Skin epidermis (tissue), 12 donors: ENCODE data around the gene CD164.
"Not testable (repeated sequence)": the region's sequence is repeated elsewhere in the genome, so short reads cannot be mapped to it uniquely, and the experiment has no call there.

Experiments
- H3K27ac ChIP-seq, 21 experiments: fragments of 200-600 bp; sonication (generic) in 11 of 21; one replicate each; pipeline ENCODE4 v1.5.0; 2020; ENCODE audit warnings: mild to moderate bottlenecking in 3 of 21, inconsistent platforms in 2 of 21, moderate library complexity in 2 of 21
- H3K4me3 ChIP-seq, 7 experiments: fragments of 200-600 bp; sonication (generic) in 2 of 7; one replicate each; pipeline ENCODE4 v1.5.0; 2020; ENCODE audit warnings: inconsistent platforms in 2 of 7, mild to moderate bottlenecking in 2 of 7, moderate library complexity in 1 of 7

The CD164 gene

GRCh38 chr6:109347779-109348178 is 34.5 kb downstream of the CD164 start:
- H3K27ac ChIP-seq: peak overlapping the region in 1 of 21 experiments; percentile 5

GRCh38 chr6:109345986-109346385 is 36.3 kb downstream of the CD164 start:
- Histone ChIP-seq H3K4me3 (no peak overlapping the region), H3K27ac (no peak overlapping the region)

More at GRCh38 chr6:109347779-109348178, 34.5 kb downstream of the CD164 start:
- H3K4me3 ChIP-seq: no peak overlapping the region

- Histone ChIP-seq H3K27ac (no peak overlapping the region), H3K4me3 (no peak overlapping the region)
Observed at GRCh38 chr6:109344226-109344625, 38.0 kb downstream of the CD164 start.

GRCh38 chr6:109343518-109343917 is 38.7 kb downstream of the CD164 start:
- no peak overlapping the region for H3K27ac ChIP-seq
- H3K4me3 ChIP-seq: no peak overlapping the region

GRCh38 chr6:109342911-109343310 is 39.4 kb downstream of the CD164 start:
- Histone ChIP-seq H3K27ac (no peak overlapping the region), H3K4me3 (no peak overlapping the region)

- Histone ChIP-seq H3K4me3 (no peak overlapping the region), H3K27ac (no peak overlapping the region)
Observed at GRCh38 chr6:109342506-109342905, 39.8 kb downstream of the CD164 start.

GRCh38 chr6:109340811-109341210 is 41.5 kb downstream of the CD164 start:
- H3K4me3 ChIP-seq: no peak overlapping the region
- no peak overlapping the region for H3K27ac ChIP-seq

GRCh38 chr6:109339906-109340678 is 42.2 kb downstream of the CD164 start:
- Histone ChIP-seq H3K4me3 (no peak overlapping the region), H3K27ac (no peak overlapping the region)

GRCh38 chr6:109336221-109336961 is 45.9 kb downstream of the CD164 start:
- no peak overlapping the region for H3K27ac ChIP-seq
- H3K4me3 ChIP-seq: no peak overlapping the region

GRCh38 chr6:109333870-109334269 is 48.4 kb downstream of the CD164 start:
- not testable (repeated sequence) for H3K4me3 ChIP-seq, H3K27ac ChIP-seq

GRCh38 chr6:109332748-109333147 is 49.5 kb downstream of the CD164 start:
- H3K27ac ChIP-seq: no peak overlapping the region
- no peak overlapping the region for H3K4me3 ChIP-seq

- H3K27ac ChIP-seq: no peak overlapping the region
- no peak overlapping the region for H3K4me3 ChIP-seq
Observed at GRCh38 chr6:109331081-109331480, 51.2 kb downstream of the CD164 start.

- Histone ChIP-seq H3K4me3 (no peak overlapping the region), H3K27ac (no peak overlapping the region)
Observed at GRCh38 chr6:109330263-109330662, 52.0 kb downstream of the CD164 start.

- Histone ChIP-seq H3K4me3 (no peak overlapping the region), H3K27ac (no peak overlapping the region)
Observed at GRCh38 chr6:109328629-109329028, 53.6 kb downstream of the CD164 start.

GRCh38 chr6:109327959-109328358 is 54.3 kb downstream of the CD164 start:
- Histone ChIP-seq H3K4me3 (no peak overlapping the region), H3K27ac (no peak overlapping the region)

GRCh38 chr6:109327491-109327890 is 54.8 kb downstream of the CD164 start:
- H3K27ac ChIP-seq: no peak overlapping the region

GRCh38 chr6:109326351-109326750 is 55.9 kb downstream of the CD164 start:
- Histone ChIP-seq H3K27ac (no peak overlapping the region), H3K4me3 (no peak overlapping the region)

More at GRCh38 chr6:109327491-109327890, 54.8 kb downstream of the CD164 start:
- no peak overlapping the region for H3K4me3 ChIP-seq

- H3K4me3 ChIP-seq: no peak overlapping the region
- H3K27ac ChIP-seq: no peak overlapping the region
Observed at GRCh38 chr6:109325400-109325801, 56.9 kb downstream of the CD164 start.

- H3K27ac ChIP-seq: peak overlapping the region in 4 of 21 experiments; percentile 12 to 48 (median 40)
- H3K4me3 ChIP-seq: no peak overlapping the region
Observed at GRCh38 chr6:109323241-109323640, 59.0 kb downstream of the CD164 start.

GRCh38 chr6:109322825-109323224 is 59.4 kb downstream of the CD164 start:
- H3K4me3 ChIP-seq: no peak overlapping the region
- peak overlapping the region in 3 of 21 experiments; percentile 12 to 48 (median 48) for H3K27ac ChIP-seq

- Histone ChIP-seq H3K27ac (no peak overlapping the region), H3K4me3 (no peak overlapping the region)
Observed at GRCh38 chr6:109321752-109322151, 60.5 kb downstream of the CD164 start.
